Liver (tissue), 3 donors: ENCODE results near the gene FBXW4.

ENCODE experiments used
- FOXA2 ChIP-seq: IDR thresholded peaks from 2 replicates; pipeline ENCODE4 v1.6.1; 2016; ENCODE audit warnings: antibody characterized with exemption
- HNF4A ChIP-seq, 2 donors: conservative IDR thresholded peaks; 2 replicates each; pipeline ENCODE4 v1.6.1; 2016; ENCODE audit warnings: antibody characterized with exemption in 2 of 2, mild to moderate bottlenecking in 2 of 2
- RAD21 ChIP-seq, 2 donors: IDR thresholded peaks; 2 replicates each; pipeline ENCODE4 v1.6.1; 2016; ENCODE audit warnings: antibody characterized with exemption in 2 of 2, mild to moderate bottlenecking in 2 of 2
- RXRA ChIP-seq, 2 donors: IDR thresholded peaks; 2 replicates each; pipeline ENCODE4 v1.6.1; 2017 to 2018; ENCODE audit warnings: antibody characterized with exemption in 2 of 2, mild to moderate bottlenecking in 1 of 2
- TAF1 ChIP-seq: conservative IDR thresholded peaks from 2 replicates; pipeline ENCODE4 v1.6.1; 2016; ENCODE audit warnings: antibody characterized with exemption, mild to moderate bottlenecking
- TF ChIP-seq, protein P1 (sequence below): fragments of 150-350 bp; IDR thresholded peaks from 2 replicates; pipeline ENCODE4 v1.5.1; 2017; ENCODE audit warnings: improper control_type of control experiment, low read depth, low read length; ENCODE audit not compliant: missing input control
- TF ChIP-seq, protein P2 (sequence below): IDR thresholded peaks from 2 replicates; pipeline ENCODE4 v1.6.1; 2016; ENCODE audit warnings: antibody characterized with exemption
- TF ChIP-seq, protein P3 (sequence below): IDR thresholded peaks from 2 replicates; pipeline ENCODE4 v1.6.1; 2016; ENCODE audit warnings: antibody characterized with exemption
- TF ChIP-seq, protein P4 (sequence below): IDR thresholded peaks from 2 replicates; pipeline ENCODE4 v1.6.1; 2016; ENCODE audit warnings: antibody characterized with exemption, mild to moderate bottlenecking
- donor health status: healthy.
- donor health status: healthy.

DNA sequence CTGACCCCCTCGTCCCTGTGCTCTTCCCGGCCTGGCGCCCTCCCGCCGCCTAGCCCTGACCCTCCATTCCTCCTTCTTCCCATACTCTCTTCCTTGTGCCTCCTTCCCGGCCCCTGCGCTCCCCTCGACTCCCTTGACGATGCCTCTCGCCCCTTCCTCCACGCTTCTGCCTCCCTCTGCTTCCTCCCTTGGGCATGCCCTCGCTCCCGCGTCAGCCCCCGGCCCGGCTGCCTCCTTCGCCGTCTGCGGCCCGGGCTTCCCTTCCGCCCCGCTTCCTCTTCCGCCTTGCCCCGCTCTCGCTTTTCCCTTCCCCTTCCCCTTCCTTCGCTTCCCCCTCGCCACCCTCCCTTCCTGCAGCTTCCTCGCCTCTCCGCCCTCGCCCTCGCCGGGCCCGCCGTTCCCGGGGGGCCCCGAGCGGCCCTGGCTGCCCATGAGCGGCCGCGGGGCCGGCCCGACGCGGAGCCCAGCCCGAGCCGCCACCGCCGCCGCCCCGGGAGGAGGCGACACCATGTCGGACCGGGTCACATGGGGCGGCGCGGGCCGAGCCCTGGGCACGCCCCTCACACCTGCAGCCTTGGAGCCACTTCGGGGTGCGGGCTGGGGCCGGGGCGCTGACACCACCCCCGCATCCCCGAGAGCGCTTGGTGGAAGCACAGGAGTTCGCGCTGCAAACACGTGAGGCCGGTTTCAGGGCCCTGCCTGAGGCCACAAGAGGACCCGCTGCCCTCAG lies at the start of gene FBXW4:
- no peak for TF ChIP-seq RAD21 (IDR thresholded peaks at IDR 0.05)
- TF ChIP-seq, protein P1, sequence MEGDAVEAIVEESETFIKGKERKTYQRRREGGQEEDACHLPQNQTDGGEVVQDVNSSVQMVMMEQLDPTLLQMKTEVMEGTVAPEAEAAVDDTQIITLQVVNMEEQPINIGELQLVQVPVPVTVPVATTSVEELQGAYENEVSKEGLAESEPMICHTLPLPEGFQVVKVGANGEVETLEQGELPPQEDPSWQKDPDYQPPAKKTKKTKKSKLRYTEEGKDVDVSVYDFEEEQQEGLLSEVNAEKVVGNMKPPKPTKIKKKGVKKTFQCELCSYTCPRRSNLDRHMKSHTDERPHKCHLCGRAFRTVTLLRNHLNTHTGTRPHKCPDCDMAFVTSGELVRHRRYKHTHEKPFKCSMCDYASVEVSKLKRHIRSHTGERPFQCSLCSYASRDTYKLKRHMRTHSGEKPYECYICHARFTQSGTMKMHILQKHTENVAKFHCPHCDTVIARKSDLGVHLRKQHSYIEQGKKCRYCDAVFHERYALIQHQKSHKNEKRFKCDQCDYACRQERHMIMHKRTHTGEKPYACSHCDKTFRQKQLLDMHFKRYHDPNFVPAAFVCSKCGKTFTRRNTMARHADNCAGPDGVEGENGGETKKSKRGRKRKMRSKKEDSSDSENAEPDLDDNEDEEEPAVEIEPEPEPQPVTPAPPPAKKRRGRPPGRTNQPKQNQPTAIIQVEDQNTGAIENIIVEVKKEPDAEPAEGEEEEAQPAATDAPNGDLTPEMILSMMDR, result no peak
- TF ChIP-seq, protein P2, sequence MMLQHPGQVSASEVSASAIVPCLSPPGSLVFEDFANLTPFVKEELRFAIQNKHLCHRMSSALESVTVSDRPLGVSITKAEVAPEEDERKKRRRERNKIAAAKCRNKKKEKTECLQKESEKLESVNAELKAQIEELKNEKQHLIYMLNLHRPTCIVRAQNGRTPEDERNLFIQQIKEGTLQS, result no peak
- TF ChIP-seq, protein P3, sequence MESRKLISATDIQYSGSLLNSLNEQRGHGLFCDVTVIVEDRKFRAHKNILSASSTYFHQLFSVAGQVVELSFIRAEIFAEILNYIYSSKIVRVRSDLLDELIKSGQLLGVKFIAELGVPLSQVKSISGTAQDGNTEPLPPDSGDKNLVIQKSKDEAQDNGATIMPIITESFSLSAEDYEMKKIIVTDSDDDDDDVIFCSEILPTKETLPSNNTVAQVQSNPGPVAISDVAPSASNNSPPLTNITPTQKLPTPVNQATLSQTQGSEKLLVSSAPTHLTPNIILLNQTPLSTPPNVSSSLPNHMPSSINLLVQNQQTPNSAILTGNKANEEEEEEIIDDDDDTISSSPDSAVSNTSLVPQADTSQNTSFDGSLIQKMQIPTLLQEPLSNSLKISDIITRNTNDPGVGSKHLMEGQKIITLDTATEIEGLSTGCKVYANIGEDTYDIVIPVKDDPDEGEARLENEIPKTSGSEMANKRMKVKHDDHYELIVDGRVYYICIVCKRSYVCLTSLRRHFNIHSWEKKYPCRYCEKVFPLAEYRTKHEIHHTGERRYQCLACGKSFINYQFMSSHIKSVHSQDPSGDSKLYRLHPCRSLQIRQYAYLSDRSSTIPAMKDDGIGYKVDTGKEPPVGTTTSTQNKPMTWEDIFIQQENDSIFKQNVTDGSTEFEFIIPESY, result no peak
- no peak for TF ChIP-seq TAF1
- no peak for TF ChIP-seq HNF4A (conservative IDR thresholded peaks at IDR 0.05)
- no peak for TF ChIP-seq FOXA2
- TF ChIP-seq, protein P4, sequence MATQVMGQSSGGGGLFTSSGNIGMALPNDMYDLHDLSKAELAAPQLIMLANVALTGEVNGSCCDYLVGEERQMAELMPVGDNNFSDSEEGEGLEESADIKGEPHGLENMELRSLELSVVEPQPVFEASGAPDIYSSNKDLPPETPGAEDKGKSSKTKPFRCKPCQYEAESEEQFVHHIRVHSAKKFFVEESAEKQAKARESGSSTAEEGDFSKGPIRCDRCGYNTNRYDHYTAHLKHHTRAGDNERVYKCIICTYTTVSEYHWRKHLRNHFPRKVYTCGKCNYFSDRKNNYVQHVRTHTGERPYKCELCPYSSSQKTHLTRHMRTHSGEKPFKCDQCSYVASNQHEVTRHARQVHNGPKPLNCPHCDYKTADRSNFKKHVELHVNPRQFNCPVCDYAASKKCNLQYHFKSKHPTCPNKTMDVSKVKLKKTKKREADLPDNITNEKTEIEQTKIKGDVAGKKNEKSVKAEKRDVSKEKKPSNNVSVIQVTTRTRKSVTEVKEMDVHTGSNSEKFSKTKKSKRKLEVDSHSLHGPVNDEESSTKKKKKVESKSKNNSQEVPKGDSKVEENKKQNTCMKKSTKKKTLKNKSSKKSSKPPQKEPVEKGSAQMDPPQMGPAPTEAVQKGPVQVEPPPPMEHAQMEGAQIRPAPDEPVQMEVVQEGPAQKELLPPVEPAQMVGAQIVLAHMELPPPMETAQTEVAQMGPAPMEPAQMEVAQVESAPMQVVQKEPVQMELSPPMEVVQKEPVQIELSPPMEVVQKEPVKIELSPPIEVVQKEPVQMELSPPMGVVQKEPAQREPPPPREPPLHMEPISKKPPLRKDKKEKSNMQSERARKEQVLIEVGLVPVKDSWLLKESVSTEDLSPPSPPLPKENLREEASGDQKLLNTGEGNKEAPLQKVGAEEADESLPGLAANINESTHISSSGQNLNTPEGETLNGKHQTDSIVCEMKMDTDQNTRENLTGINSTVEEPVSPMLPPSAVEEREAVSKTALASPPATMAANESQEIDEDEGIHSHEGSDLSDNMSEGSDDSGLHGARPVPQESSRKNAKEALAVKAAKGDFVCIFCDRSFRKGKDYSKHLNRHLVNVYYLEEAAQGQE, result no peak
- TF ChIP-seq RXRA (IDR thresholded peaks at IDR 0.05), result no peak
